ENCODE data around the gene EMD.

- TF ChIP-seq CTCF (IDR thresholded peaks at IDR 0.05; ENCODE audit: low read length) (peak; percentile 15), EZH2 (optimal IDR thresholded peaks at IDR 0.05; ENCODE audit: low read depth, low read length) (no peak)
Measured at GRCh38 chrX:154384284-154384892, 5.3 kb downstream of the EMD start.

All from MM.1S (cell line).